K562 (cell line): ENCODE results near the gene TNPO2.

ENCODE experiments used
- MAFK ChIP-seq: IDR thresholded peaks from 2 replicates; pipeline ENCODE4 v1.6.1; 2011; ENCODE audit warnings: low read length, improper control_type of control experiment
- MEF2A ChIP-seq: IDR thresholded peaks from 2 replicates; pipeline ENCODE4 v1.6.1; 2011; ENCODE audit warnings: low read depth, mild to moderate bottlenecking, low read length, moderate library complexity; ENCODE audit not compliant: control insufficient read depth
- PATZ1 ChIP-seq: fragments of 250-450 bp; sonication (Bioruptor Pico); IDR thresholded peaks from 2 replicates; pipeline ENCODE4 v1.5.0; 2020; ENCODE audit warnings: mild to moderate bottlenecking, borderline replicate concordance
- PHF8 ChIP-seq: fragments of 200-600 bp; sonication (generic); IDR thresholded peaks from 2 replicates; pipeline ENCODE4 v1.6.1; 2012; ENCODE audit warnings: mixed run types, mild to moderate bottlenecking, inconsistent platforms, low read length, moderate library complexity, borderline replicate concordance
- POLR3A ChIP-seq: IDR thresholded peaks from 2 replicates; pipeline ENCODE4 v1.6.1; 2011; ENCODE audit warnings: borderline replicate concordance, mild to moderate bottlenecking, moderate library complexity; ENCODE audit not compliant: insufficient read length, insufficient read depth; ENCODE audit errors: extremely low read depth
- REST ChIP-seq, 2 experiments: fragments of 450-650 bp; formaldehyde crosslinking in 1 of 2; IDR thresholded peaks; 2 replicates each; pipeline versions ENCODE4 v1.4.0 to v1.6.1; 2014 to 2020; ENCODE audit warnings: mild to moderate bottlenecking in 2 of 2, borderline replicate concordance in 1 of 2, low read depth in 1 of 2
- THRA ChIP-seq: fragments of 450-650 bp; IDR thresholded peaks from 2 replicates; pipeline ENCODE4 v1.6.1; 2017; ENCODE audit warnings: mild to moderate bottlenecking, moderate library complexity
- YY1 ChIP-seq, 3 experiments: IDR thresholded peaks; 2 replicates each; pipeline ENCODE4 v1.6.1; 2011; ENCODE audit warnings: low read length in 2 of 3, mild to moderate bottlenecking in 2 of 3, moderate library complexity in 2 of 3, borderline replicate concordance in 1 of 3, control low read depth in 1 of 3, low read depth in 1 of 3; ENCODE audit not compliant: insufficient read depth in 3 of 3, insufficient replicate concordance in 2 of 3, control insufficient read depth in 1 of 3, insufficient read length in 1 of 3; ENCODE audit errors: extremely low read depth in 1 of 3
- ZBED1 ChIP-seq: IDR thresholded peaks from 2 replicates; pipeline ENCODE4 v1.6.1; 2014
- ZNF407 ChIP-seq: fragments of 450-650 bp; IDR thresholded peaks from 2 replicates; pipeline ENCODE4 v1.6.1; 2016; ENCODE audit warnings: low read depth

- TF ChIP-seq THRA (no peak), MEF2A (no peak), POLR3A (no peak), MAFK (no peak), PATZ1 (CRISPR knock-in tag) (no peak), YY1 (IDR thresholded peaks at IDR 0.05; ENCODE audit: borderline replicate concordance in 1 of 3, control insufficient read depth in 1 of 3, extremely low read depth in 1 of 3, insufficient read depth in 3 of 3, insufficient read length in 1 of 3, insufficient replicate concordance in 2 of 3, low read depth in 1 of 3, low read length in 2 of 3) (no peak), REST (IDR thresholded peaks at IDR 0.05; ENCODE audit: borderline replicate concordance) (no peak), REST (CRISPR knock-in tag; IDR thresholded peaks at IDR 0.05; ENCODE audit: low read depth) (no peak), ZBED1 (no peak), PHF8 (no peak), ZNF407 (no peak)
Measured at GRCh38 chr19:12687496-12688196, 36.1 kb downstream of the TNPO2 start, which contains the start of gene GNG14.
